GM21786 (cell line): ENCODE results near the gene ATP8B4.
"Not testable (repeated sequence)": the region's sequence is repeated elsewhere in the genome, so short reads cannot be mapped to it uniquely, and the experiment has no call there.

Source experiments
- ATAC-seq: cut with Tn5 transposase; IDR thresholded peaks from one replicate; pipeline ENCODE4 v1.9.1; 2021; ENCODE audit not compliant: unreplicated experiment

ATP8B4 gene

GRCh38 chr15:50138391-50138790 lies 19.4 kb upstream of the ATP8B4 start:
- no peak for ATAC-seq

DNA sequence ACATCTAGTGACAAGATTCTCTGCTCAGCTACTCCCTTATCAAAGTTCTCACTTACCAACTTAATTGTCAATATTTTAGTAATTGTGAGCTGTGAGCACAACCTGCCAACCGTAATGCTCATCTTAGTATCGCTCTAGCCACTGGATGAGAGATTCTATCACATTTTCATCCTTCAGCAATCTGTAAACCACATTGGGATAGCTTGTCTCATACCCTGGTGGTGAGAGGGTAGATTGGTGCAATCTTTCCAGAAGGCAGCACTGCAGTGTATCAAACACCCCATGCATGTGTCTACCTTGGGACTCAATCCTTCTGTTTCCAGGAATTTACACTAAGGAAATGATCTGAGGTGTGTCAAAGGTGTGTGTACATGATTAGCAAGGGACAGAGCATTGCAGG lies 18.9 kb upstream of the ATP8B4 start:
- no peak for ATAC-seq

- ATAC-seq: no peak
Measured at GRCh38 chr15:50137330-50137761, 18.3 kb upstream of the ATP8B4 start.

GRCh38 chr15:50135031-50135551 lies 16.1 kb upstream of the ATP8B4 start:
- peak; percentile 68 for ATAC-seq

- ATAC-seq: peak; percentile 50
Measured at GRCh38 chr15:50134524-50135024, 15.5 kb upstream of the ATP8B4 start.

DNA sequence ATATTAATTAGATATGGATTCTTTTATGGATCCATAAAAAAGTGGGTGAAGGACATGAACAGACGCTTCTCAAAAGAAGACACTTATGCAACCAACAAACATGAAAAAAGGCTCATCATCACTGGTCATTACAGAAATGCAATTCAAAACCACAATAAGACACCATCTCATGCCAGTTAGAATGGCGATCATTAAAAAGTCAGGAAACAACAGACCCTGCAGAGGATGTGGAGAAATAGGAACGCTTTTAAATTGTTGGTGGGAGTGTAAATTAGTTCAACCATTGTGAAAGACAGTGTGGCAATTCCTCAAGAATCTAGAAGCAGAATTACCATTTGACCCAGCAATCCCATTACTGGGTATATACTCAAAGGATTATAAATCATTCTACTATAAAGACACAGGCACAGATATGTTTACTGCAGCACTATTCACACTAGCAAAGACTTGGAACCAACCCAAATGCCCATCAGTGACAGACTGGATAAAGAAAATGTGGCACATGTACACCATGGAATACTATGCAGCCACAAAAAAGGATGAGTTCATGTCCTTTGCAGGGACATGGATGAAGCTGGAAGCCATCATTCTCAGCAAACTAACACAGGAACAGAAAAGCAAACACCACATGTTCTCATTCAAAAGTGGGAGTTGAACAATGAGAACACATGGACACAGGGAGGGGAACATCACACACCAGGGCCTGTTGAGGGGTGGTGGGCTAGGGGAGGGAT lies 13.4 kb upstream of the ATP8B4 start:
- ATAC-seq: not testable (repeated sequence)

- no peak for ATAC-seq
Measured at GRCh38 chr15:50131617-50132016, 12.6 kb upstream of the ATP8B4 start.

GRCh38 chr15:50128266-50128665 lies 9.2 kb upstream of the ATP8B4 start:
- ATAC-seq: no peak

DNA sequence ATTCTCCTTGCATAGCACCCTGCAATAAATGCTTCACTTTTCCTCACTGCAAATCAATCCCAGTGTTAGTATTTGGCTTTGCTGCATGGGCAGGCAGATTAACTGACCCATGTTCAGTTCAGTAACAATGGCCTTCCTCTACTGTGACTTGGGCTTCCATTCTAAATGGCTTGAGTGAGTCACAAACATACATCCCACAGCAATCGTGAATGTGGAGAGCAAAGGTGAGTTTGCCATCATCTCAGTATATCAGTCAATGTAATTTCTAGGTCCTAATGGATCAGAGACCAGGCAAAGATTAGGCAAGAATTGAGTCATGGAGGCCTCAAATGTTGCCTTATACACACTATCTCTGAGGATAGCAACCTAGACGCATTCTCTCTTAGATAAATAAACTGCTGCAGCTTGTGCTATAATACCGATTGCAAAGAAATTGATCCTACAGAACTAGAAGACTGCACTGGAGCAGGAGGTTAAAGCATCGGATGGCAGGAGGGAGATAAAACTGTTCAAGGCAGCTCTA lies 8.3 kb upstream of the ATP8B4 start:
- ATAC-seq: no peak

GRCh38 chr15:50126072-50126471 lies 7.0 kb upstream of the ATP8B4 start:
- no peak for ATAC-seq

DNA sequence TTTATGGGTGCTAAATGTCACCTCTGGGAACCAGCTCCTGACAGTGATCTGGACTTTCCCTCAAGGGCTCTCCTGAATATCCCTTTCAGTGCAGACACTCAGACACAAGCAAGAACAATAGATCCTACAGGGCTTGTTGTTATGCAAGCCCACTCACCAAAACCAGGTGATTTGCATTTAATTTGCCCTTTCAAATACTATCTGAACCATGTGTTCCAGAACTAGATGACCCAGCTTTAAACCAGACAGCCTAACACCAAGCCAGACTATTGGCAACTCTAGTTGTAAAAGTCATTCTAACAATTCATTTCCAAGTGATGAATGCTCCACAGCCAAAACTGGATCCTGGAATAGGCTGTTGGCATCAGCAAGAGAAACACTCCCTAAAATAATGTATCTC lies 5.6 kb upstream of the ATP8B4 start:
- no peak for ATAC-seq

- no peak for ATAC-seq
Measured at GRCh38 chr15:50123861-50124557, 5.0 kb upstream of the ATP8B4 start.

GRCh38 chr15:50120729-50121128 lies 1.7 kb upstream of the ATP8B4 start:
- ATAC-seq: no peak

DNA sequence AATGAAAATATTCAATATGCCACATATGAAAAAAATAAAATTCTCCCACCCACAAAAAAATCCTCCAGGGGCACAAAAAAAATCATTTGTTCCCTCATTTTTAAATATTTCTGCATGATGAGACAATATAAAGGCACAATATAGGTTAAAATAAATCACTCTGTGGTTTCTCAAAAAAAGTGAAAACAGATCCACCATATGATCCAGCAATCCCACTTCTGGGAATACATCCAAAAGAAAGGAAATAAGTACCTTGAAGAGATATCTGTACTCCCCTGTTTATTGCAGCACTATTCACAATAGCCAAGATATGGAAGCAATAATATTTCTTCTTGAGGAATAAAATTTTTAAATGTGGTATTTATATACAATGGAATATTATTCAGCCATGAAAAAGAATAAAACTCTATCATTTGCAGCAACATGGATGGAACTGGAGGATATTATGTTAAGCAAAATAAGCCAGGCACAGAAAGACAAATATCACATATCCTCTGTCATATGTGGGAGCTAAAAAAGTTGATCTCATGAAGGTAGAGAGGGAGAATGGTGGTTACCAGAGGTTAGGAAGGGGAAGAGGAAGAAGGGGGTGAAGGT lies 1.5 kb downstream of the ATP8B4 start:
- no peak for ATAC-seq

GRCh38 chr15:50116477-50116876 lies 2.6 kb downstream of the ATP8B4 start:
- peak; percentile 59 for ATAC-seq

GRCh38 chr15:50113992-50114780 lies 4.8 kb downstream of the ATP8B4 start:
- ATAC-seq: no peak

DNA sequence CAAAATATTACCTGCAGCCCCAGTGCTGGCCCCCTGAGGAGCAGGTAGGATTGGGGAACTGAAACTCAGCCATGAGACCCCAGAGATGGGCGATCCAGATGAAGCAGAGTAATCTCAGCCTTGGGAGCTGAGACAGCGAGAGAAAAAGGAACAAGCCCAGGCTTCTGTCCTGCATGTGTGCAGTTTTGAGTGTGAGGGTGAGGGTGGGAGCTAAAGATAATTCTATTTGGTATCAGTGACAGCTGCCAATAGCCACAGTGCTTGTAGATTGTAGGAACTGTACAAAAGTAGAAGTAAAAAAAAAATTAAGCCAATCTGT lies 5.9 kb downstream of the ATP8B4 start:
- no peak for ATAC-seq

- ATAC-seq: no peak
Measured at GRCh38 chr15:50112488-50113186, 6.4 kb downstream of the ATP8B4 start.

DNA sequence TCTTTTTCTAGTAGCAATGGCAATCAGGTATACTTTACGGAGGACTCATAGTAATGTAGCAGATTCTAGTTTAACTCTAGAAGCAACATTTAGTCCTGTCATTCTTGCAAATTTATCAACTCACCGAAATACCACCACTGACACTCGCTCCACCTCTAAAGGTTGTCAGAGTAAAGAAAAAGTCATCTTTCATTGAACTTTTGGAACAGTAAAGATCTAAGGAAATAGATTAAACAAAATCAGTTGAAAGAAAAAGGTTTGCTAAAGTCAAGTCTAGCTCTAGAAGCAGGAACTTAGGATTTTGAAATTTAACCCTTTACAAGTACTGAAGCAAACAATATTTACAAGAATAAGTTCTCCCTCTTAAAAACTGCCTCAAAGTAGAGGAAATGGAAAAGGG lies 8.7 kb downstream of the ATP8B4 start:
- no peak for ATAC-seq
